ENCODE results near the gene CILP. TPM values are rescaled to one million over a fixed set of nuclear protein-coding genes. Genes with fewer than 3 reads are reported as not detected.

The CILP gene
- total and polyA plus RNA-seq, 8 donors = 1.4 to 8.5 (median 1.6) TPM

DNA sequence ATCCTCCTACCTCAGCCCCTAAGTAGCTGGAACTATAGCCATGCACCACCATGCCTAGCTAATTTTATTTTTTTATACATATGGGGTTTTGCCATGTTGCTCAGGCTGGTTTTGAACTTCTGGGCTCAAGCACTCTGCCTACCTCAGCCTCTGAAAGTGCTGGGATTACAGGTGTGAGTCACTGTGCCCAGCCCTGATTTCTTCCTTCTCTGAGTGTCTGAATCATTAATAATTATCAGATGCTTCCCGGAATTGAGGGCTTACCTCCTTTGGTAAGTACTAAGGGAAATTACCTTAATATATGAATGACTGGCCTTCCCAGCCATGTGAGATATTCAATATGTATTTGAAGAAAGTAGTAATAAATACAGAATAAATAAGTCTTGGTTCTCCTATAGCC is 33.4 kb downstream of the CILP start:
- H3K27ac ChIP-seq = peak overlapping the region in 1 of 2 donors; percentile 20
- intact Hi-C loops (cut with DNase I) = no loop called here
- H3K4me1 ChIP-seq = peaks cover 8 to 38% of the 10 kb centered on the region in 2 donors
- TF ChIP-seq, protein P1, sequence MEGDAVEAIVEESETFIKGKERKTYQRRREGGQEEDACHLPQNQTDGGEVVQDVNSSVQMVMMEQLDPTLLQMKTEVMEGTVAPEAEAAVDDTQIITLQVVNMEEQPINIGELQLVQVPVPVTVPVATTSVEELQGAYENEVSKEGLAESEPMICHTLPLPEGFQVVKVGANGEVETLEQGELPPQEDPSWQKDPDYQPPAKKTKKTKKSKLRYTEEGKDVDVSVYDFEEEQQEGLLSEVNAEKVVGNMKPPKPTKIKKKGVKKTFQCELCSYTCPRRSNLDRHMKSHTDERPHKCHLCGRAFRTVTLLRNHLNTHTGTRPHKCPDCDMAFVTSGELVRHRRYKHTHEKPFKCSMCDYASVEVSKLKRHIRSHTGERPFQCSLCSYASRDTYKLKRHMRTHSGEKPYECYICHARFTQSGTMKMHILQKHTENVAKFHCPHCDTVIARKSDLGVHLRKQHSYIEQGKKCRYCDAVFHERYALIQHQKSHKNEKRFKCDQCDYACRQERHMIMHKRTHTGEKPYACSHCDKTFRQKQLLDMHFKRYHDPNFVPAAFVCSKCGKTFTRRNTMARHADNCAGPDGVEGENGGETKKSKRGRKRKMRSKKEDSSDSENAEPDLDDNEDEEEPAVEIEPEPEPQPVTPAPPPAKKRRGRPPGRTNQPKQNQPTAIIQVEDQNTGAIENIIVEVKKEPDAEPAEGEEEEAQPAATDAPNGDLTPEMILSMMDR (IDR thresholded peaks at IDR 0.05) = no peak
- H3K27me3 ChIP-seq = no peaks in the 10 kb centered on the region
- H3K9me3 ChIP-seq = no peaks in the 10 kb centered on the region
- peaks cover 0 to 65% of the 10 kb centered on the region in 2 donors for H3K36me3 ChIP-seq
- DNase-seq = no peak
- H3K4me3 ChIP-seq = no peak overlapping the region
- ATAC-seq = peak; percentile 59

DNA sequence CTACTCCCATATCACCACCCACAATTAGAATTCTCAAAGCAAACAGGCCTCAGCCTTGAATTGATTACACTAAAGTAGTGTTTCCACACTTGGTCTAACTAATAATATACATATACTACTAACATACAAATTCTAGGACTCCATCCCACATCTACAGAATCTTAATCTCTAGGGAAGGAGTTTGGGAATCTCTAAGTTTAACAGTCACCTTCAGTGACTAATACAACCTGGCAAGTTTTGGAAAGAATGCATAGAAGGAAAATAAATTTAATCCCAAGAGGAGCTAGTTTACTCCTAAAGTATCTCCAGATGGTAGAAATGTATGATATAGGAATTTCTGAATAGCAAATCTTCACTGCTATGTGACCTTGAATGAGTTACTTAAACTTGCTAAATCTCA is 35.2 kb downstream of the CILP start:
- DNase-seq (no peak), ATAC-seq (no peak)
- no peaks in the 10 kb centered on the region for H3K27me3 ChIP-seq
- peaks cover 0 to 84% of the 10 kb centered on the region in 2 donors for H3K36me3 ChIP-seq
- intact Hi-C loops (cut with DNase I) = no loop called here
- H3K9me3 ChIP-seq = no peaks in the 10 kb centered on the region
- H3K27ac ChIP-seq = no peak overlapping the region
- TF ChIP-seq, protein P1 (IDR thresholded peaks at IDR 0.05) = no peak
- peaks cover 0 to 20% of the 10 kb centered on the region in 2 donors for H3K4me1 ChIP-seq
- no peak overlapping the region for H3K4me3 ChIP-seq

DNA sequence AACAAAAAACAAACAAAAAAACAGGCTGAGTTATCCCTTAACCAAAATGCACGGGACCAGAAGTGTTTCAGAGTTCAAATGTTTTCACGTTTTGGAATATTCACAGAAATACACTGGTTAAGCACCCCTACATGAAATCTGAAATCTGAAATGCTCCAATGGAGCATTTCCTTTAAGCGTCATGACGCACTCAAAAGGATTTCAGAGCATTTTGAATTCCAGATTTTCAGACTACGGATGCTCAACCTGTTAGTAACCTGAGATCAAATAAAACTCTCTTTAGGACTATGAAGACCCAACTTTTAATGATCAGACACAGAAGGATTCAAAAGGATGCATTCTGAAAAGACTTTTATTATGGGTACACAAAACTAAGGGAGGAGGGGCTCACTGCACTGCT is 35.8 kb downstream of the CILP start:
- Histone ChIP-seq H3K36me3 (peaks cover 0 to 89% of the 10 kb centered on the region in 2 donors), H3K4me3 (no peak overlapping the region), H3K9me3 (no peaks in the 10 kb centered on the region), H3K27me3 (no peaks in the 10 kb centered on the region), H3K4me1 (peaks cover 0 to 17% of the 10 kb centered on the region in 2 donors), H3K27ac (no peak overlapping the region)
- TF ChIP-seq, protein P1 (IDR thresholded peaks at IDR 0.05) = no peak
- ATAC-seq = no peak
- intact Hi-C loops (cut with DNase I) = no loop called here
- DNase-seq = no peak

DNA sequence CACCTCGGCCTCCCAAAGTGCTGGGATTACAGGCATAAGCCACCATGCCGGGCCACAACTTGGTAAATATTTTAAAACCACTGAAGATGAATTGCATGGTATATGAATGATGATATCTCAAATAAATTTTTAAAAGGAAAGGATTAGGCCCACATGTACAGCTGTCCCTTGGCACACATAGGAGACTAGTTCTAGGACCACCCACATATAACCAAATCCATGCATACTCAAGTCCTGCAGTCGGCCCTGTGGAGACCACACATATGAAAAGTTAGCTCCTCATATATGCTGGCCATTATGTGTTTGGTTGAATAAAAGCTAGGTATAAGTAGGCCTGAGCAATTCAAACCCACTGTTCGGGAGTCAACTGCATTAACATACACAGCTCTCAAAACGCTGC is 36.8 kb downstream of the CILP start:
- H3K4me1 ChIP-seq = peaks cover 0 to 14% of the 10 kb centered on the region in 2 donors
- H3K9me3 ChIP-seq = no peaks in the 10 kb centered on the region
- TF ChIP-seq, protein P1 (IDR thresholded peaks at IDR 0.05) = no peak
- DNase-seq (no peak), ATAC-seq (no peak)
- intact Hi-C loops (cut with DNase I) = no loop called here
- no peak overlapping the region for H3K27ac ChIP-seq
- peaks cover 0 to 97% of the 10 kb centered on the region in 2 donors for H3K36me3 ChIP-seq
- H3K27me3 ChIP-seq = no peaks in the 10 kb centered on the region
- H3K4me3 ChIP-seq = no peak overlapping the region

DNA sequence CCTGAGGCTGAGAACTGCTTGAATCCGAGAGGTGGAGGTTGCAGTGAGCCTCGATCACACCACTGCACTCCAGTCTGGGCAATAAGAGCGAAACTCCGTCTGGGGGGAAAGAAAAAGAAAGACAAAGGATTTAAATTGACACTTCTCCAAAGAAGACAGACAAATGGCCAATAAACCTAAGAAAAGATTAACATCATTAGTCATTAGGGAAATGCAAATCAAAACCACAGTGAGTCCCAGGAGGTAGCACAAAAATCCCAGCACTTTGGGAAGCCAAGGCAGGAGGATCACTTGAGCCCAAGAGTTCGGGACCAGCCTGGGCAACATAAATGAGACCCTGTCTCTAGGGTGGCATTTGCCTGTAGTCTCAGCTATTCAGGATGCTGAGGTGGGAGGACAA is 38.7 kb downstream of the CILP start:
- DNase-seq (no peak), ATAC-seq (no peak)
- Histone ChIP-seq H3K27me3 (no peaks in the 10 kb centered on the region), H3K4me3 (no peak overlapping the region), H3K27ac (no peak overlapping the region), H3K36me3 (peaks cover 0 to 87% of the 10 kb centered on the region in 2 donors), H3K9me3 (no peaks in the 10 kb centered on the region), H3K4me1 (peaks cover 0 to 3% of the 10 kb centered on the region in 2 donors)
- intact Hi-C loops (cut with DNase I) = no loop called here
- TF ChIP-seq, protein P1 (IDR thresholded peaks at IDR 0.05) = no peak

All from left lung (tissue), 10 donors.